Adrenal gland (tissue), 12 donors: Measurements from ENCODE around the gene LRRC4C. TPM values are rescaled to one million over a fixed set of nuclear protein-coding genes. Genes with fewer than 3 reads are reported as not detected.

Experiments used
- DNase-seq, 7 donors: peaks; one replicate each; pipeline ENCODE4 v3.0.0-alpha.2; 2019 to 2020
- H3K27ac ChIP-seq, 5 donors: fragments of 200-600 bp; sonication (generic) in 4 of 5; 1 replicate in 3 of 5; 2 replicates in 2 of 5; pipeline versions ENCODE4 v1.5.1 to v1.8.0; 2016 to 2020; ENCODE audit warnings: mild to moderate bottlenecking in 1 of 5
- H3K27me3 ChIP-seq: fragments of 200-600 bp; 2 replicates; pipeline ENCODE4 v1.8.0; 2021
- H3K36me3 ChIP-seq, 2 donors: fragments of 200-600 bp; replicated peaks in 1 of 2; 1 replicate in 1 of 2; 2 replicates in 1 of 2; pipeline versions ENCODE4 v1.5.1 to v1.8.0; 2018 to 2022
- H3K4me1 ChIP-seq, 2 donors: fragments of 200-600 bp; replicated peaks in 1 of 2; 1 replicate in 1 of 2; 2 replicates in 1 of 2; pipeline versions ENCODE4 v1.5.1 to v1.8.0; 2018 to 2021
- H3K4me3 ChIP-seq, 4 donors: fragments of 200-600 bp; sonication (generic) in 3 of 4; one replicate each; pipeline ENCODE4 v1.5.1; 2016 to 2018
- H3K9me3 ChIP-seq, 3 donors: fragments of 200-600 bp; sonication (generic) in 1 of 3; replicated peaks in 1 of 3; 1 replicate in 2 of 3; 2 replicates in 1 of 3; pipeline versions ENCODE4 v1.5.1 to v1.8.0; 2016 to 2021
- CTCF ChIP-seq, 6 experiments: fragments of 450-650 bp in 4 of 6; fragments of 200-600 bp in 2 of 6; sonication (generic) in 1 of 6; IDR thresholded peaks; 1 replicate in 5 of 6; 2 replicates in 1 of 6; pipeline versions ENCODE4 v1.5.1 to v1.8.0; 2016 to 2021; ENCODE audit warnings: antibody characterized with exemption in 6 of 6, mild to moderate bottlenecking in 2 of 6, moderate library complexity in 1 of 6
- POLR2A ChIP-seq, 2 donors: fragments of 450-650 bp; IDR thresholded peaks; one replicate each; pipeline ENCODE4 v1.6.1; 2017; ENCODE audit warnings: antibody characterized with exemption in 2 of 2, mild to moderate bottlenecking in 2 of 2, moderate library complexity in 1 of 2
- WGBS, 4 donors: extraction: QIAGEN DNeasy Blood & Tissue Kit in 2 of 4; methylation state at CpG; one replicate each; pipeline versions ENCODE4 v1.1.5 to v1.1.7; 2013 to 2017; 5-methylcytosine and 5-hydroxymethylcytosine counted together
- intact Hi-C, 2 donors: fragments of 100-400 bp; cut with DNase I; formaldehyde crosslinking; loops; one replicate each; pipeline versions ENCODE4 v1.14.1 to v1.15.0; 2022 to 2023
- polyA plus RNA-seq, 3 donors: library from polyadenylated mRNA; stranded (reverse); fragments of 200-250 nt in 2 of 3; fragments of 350-450 nt in 1 of 3; fragmentation: Illumina TruSeq in 1 of 3; extraction: RNeasy Lipid Tissue Mini Kit (QIAGEN cat#74804) in 1 of 3; gene quantifications; one replicate each; pipeline ENCODE4 v1.2.3, GENCODE V29; 2013 to 2014
- total RNA-seq, 9 donors: library from RNA; depleted of rRNA in 4 of 9; stranded (reverse); fragments of >200 nt in 4 of 9; fragments of 120-200 nt in 1 of 9; fragmentation: NEBNext Ultra II Directional in 1 of 9; extraction: Animal tissue kit (Norgen Biotek cat#: 25700) in 1 of 9; gene quantifications; one replicate each; pipeline versions ENCODE4 v1.1.0 to v1.2.4, GENCODE V29; 2013 to 2023
- donor health status: healthy with polysubstance abuse.
- donor health status: Bipolar disorder and iron deficiency.
- donor health status: DM: yes; HTN: yes; CAD: no.
- donor health status: DM: no; HTN: no; CAD: no.
- donor health status: DM: no; HTN: no; CAD: no.
- donor health status: DM: yes; HTN: yes; CAD: no.

Gene LRRC4C
- total and polyA plus RNA-seq, 12 donors = 1.0 to 10.6 (median 5.5) TPM

- intact Hi-C loops = no loop called here
- 84 to 92% (median 89%) methylated on average over 3 of the region's 3 CpGs for WGBS, 4 donors
- no peak for DNase-seq
Measured at GRCh38 chr11:41306431-41306830, 153.0 kb downstream of the LRRC4C start.

GRCh38 chr11:41301023-41301422, 158.4 kb downstream of the LRRC4C start:
- Histone ChIP-seq H3K27me3 (no peaks in the 10 kb centered on the region), H3K9me3 (no peaks in the 10 kb centered on the region), H3K27ac (no peak overlapping the region), H3K4me3 (no peak overlapping the region), H3K4me1 (no peaks in the 10 kb centered on the region), H3K36me3 (no peaks in the 10 kb centered on the region)
- intact Hi-C loops = no loop called here
- TF ChIP-seq POLR2A (IDR thresholded peaks at IDR 0.05) = no peak
- no peak for TF ChIP-seq CTCF (IDR thresholded peaks at IDR 0.05)
- DNase-seq = peak in 1 of 7 donors; percentile 24
- 64 to 85% (median 73%) methylated on average over 4 of the region's 4 CpGs for WGBS, 4 donors

More at GRCh38 chr11:41306431-41306830, 153.0 kb downstream of the LRRC4C start:
- no peaks in the 10 kb centered on the region for H3K9me3 ChIP-seq
- no peak overlapping the region for H3K27ac ChIP-seq
- H3K4me3 ChIP-seq = no peak overlapping the region
- no peaks in the 10 kb centered on the region for H3K36me3 ChIP-seq
- TF ChIP-seq POLR2A (IDR thresholded peaks at IDR 0.05) = no peak
- no peak for TF ChIP-seq CTCF (IDR thresholded peaks at IDR 0.05)
- no peaks in the 10 kb centered on the region for H3K4me1 ChIP-seq
- H3K27me3 ChIP-seq = no peaks in the 10 kb centered on the region

- Histone ChIP-seq H3K27ac (no peak overlapping the region), H3K4me3 (no peak overlapping the region), H3K36me3 (no peaks in the 10 kb centered on the region), H3K4me1 (no peaks in the 10 kb centered on the region), H3K27me3 (no peaks in the 10 kb centered on the region), H3K9me3 (no peaks in the 10 kb centered on the region)
- intact Hi-C loops = no loop called here
- no peak for DNase-seq
- no peak for TF ChIP-seq CTCF (IDR thresholded peaks at IDR 0.05)
- TF ChIP-seq POLR2A (IDR thresholded peaks at IDR 0.05) = no peak
- 88 to 95% (median 91%) methylated on average over 3 of the region's 3 CpGs for WGBS, 4 donors
Measured at GRCh38 chr11:41289408-41289807, 170.0 kb downstream of the LRRC4C start.

GRCh38 chr11:41286751-41287150, 172.7 kb downstream of the LRRC4C start:
- intact Hi-C loops = no loop called here
- Histone ChIP-seq H3K27ac (no peak overlapping the region), H3K27me3 (no peaks in the 10 kb centered on the region), H3K4me1 (no peaks in the 10 kb centered on the region), H3K4me3 (no peak overlapping the region), H3K9me3 (no peaks in the 10 kb centered on the region), H3K36me3 (no peaks in the 10 kb centered on the region)
- TF ChIP-seq CTCF (IDR thresholded peaks at IDR 0.05) (no peak), POLR2A (IDR thresholded peaks at IDR 0.05) (no peak)
- no peak for DNase-seq
